IPS-NIHi11 (cell line): ENCODE data around the gene ODAD2.
"Not testable (repeated sequence)": the region's sequence is repeated elsewhere in the genome, so short reads cannot be mapped to it uniquely, and the experiment has no call there.

Experiments
- DNase-seq: peaks from one replicate; pipeline ENCODE4 v3.0.0; 2012; ENCODE audit warnings: mixed read lengths, low spot score

ODAD2 gene, protein sequence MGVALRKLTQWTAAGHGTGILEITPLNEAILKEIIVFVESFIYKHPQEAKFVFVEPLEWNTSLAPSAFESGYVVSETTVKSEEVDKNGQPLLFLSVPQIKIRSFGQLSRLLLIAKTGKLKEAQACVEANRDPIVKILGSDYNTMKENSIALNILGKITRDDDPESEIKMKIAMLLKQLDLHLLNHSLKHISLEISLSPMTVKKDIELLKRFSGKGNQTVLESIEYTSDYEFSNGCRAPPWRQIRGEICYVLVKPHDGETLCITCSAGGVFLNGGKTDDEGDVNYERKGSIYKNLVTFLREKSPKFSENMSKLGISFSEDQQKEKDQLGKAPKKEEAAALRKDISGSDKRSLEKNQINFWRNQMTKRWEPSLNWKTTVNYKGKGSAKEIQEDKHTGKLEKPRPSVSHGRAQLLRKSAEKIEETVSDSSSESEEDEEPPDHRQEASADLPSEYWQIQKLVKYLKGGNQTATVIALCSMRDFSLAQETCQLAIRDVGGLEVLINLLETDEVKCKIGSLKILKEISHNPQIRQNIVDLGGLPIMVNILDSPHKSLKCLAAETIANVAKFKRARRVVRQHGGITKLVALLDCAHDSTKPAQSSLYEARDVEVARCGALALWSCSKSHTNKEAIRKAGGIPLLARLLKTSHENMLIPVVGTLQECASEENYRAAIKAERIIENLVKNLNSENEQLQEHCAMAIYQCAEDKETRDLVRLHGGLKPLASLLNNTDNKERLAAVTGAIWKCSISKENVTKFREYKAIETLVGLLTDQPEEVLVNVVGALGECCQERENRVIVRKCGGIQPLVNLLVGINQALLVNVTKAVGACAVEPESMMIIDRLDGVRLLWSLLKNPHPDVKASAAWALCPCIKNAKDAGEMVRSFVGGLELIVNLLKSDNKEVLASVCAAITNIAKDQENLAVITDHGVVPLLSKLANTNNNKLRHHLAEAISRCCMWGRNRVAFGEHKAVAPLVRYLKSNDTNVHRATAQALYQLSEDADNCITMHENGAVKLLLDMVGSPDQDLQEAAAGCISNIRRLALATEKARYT

DNA sequence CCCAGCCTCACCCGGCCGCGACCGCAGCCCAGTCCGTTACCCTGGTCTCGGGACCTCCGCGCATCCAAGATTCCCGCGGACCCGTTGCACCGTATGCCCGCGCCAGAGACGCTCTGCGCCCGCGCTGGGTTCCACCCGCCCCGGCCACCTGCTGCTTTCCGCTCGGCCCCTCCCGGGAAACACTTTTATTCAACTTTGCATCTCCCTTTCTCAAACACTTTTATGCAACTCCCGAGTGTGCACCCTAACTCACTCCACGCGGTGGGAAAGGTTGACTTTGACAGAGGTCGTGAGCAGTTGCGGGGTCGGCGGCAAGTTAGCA is at the start of gene ODAD2:
Gene ODAD2 (minus strand): TSS at position 126 of the 322 bp plus-strand sequence. CDS start 3,937 bp downstream, outside the sequence.
- no peak for DNase-seq

DNA sequence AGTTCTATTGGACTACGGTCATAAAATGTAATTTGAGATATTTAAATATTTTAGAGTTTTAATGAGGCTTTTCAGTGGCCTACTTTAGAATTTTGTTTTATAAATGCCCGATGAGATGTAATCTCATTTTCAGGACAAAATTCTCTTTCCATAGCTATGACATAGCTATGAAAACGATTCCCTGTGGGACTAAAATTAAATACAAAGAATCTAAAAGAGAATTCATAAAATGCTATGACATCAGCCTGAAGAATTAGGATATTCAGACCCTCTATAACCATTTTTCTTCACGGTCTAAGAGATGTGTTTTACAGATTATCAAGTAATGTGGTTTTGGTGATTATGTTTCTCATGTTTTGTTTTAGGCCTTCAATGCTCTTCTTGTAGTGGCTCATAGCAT is 48.2 kb upstream of the ODAD2 start:
- DNase-seq: no peak

- no peak for DNase-seq
Observed at GRCh38 chr10:28046579-28046978, 47.7 kb upstream of the ODAD2 start.

- no peak for DNase-seq
Observed at GRCh38 chr10:28043941-28044340, 45.1 kb upstream of the ODAD2 start.

- DNase-seq: no peak
Observed at GRCh38 chr10:28036587-28036986, 37.7 kb upstream of the ODAD2 start.

GRCh38 chr10:28020993-28021982 is 22.4 kb upstream of the ODAD2 start:
- DNase-seq: no peak

GRCh38 chr10:28020080-28020860 is 21.4 kb upstream of the ODAD2 start:
- DNase-seq: no peak

GRCh38 chr10:28014651-28015050 is 15.8 kb upstream of the ODAD2 start:
- DNase-seq: no peak

DNA sequence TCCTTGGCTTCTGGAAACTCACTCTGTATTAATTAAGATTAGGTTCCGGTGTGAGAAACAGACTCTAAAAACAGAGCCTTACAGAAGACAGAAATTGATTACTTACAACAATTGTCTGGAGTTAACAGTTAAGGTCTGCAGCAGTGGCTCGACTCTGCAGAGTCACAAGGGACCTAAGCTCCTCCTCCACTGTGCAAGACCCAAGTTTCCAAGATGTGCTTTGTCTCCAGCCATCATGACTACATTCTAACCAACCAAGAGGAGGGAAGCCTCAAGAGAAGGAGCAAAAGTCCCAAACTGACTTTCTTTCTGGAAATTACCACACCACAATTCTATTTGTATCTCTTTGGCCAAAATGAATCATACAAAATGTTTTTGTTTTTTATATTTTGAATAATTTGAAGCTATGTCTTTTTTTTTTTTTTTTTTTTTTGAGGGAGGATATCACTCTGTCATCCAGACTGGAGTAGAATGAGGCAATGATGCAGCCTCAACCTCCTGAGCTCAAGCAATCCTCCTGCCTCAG is 14.2 kb upstream of the ODAD2 start:
- DNase-seq: no peak

- DNase-seq: no peak
Observed at GRCh38 chr10:28010821-28011220, 11.9 kb upstream of the ODAD2 start.

DNA sequence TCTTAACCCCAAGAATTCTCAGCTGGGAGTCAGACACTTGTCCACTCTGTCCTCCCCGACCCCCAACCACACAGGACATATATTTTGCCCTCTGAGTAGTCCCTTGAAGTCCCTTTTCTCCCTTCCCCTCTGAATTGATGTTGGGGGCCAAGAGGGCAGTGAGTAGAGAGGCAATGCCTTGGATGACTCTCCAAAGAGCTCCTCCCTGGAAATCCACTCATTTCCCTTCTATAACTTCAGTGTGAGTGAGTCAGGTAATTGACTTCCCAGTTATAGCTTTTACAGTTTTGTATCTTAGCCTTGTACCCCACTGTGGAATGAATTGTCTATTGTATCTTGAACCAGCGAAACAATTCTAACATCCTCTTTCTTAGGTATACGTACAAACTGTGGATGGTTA is 9.2 kb upstream of the ODAD2 start:
- DNase-seq: no peak

DNA sequence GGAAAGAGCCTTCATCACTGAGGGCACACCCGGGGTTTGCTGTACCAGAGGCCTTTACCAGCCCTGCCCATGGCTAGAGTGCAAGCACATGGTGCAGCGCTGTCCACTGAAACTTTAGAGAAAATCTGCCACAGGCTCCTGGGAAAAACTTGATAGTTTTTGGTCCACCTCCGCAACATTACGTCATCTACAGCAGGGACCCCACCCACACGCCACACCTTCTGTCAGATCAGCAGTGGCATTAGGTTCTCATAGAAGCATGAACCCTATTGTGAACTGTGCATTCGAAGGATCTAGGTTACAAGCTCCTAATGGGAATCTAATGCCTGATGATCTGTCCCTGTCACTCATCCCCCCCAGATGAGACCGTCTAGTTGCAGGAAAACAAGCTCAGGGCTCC is 2.5 kb upstream of the ODAD2 start:
- no peak for DNase-seq

GRCh38 chr10:27998178-27998953 is 513 bp downstream of the ODAD2 start:
- DNase-seq: peak; percentile 68

GRCh38 chr10:27997865-27998177 is 1.1 kb downstream of the ODAD2 start:
- DNase-seq: no peak

- no peak for DNase-seq
Observed at GRCh38 chr10:27995311-27995710, 3.6 kb downstream of the ODAD2 start.

GRCh38 chr10:27989357-27989756 is 9.5 kb downstream of the ODAD2 start:
- DNase-seq: not testable (repeated sequence)

GRCh38 chr10:27986821-27987220 is 12.1 kb downstream of the ODAD2 start:
- no peak for DNase-seq

GRCh38 chr10:27982875-27983543 is 15.9 kb downstream of the ODAD2 start:
- no peak for DNase-seq

DNA sequence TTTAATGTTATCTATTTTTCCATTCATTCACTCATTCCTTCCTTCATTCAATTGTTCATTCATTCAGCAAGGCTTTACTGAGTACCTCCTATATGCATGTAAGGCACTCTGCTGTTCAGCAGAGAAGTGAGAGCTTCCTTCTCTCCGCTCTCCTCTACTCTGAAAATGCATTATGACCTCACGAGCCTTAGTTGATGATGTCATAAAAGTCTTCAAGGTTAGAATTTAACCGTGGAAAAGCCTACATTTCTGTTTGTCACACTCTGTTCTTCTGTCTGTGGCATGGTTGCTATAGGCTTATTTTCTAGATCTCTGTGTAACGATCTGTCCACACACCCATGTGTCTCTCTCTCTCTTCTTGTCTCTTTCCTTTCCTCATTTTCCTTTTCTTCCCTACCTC is 17.1 kb downstream of the ODAD2 start:
- DNase-seq: no peak
